Spinal cord (tissue), 10 donors: Measurements from ENCODE around the gene POU2F2. TPM values are rescaled to one million over a fixed set of nuclear protein-coding genes. Genes with fewer than 3 reads are reported as not detected.

Experiments used
- DNase-seq, 6 donors: peaks; one replicate each; pipeline versions ENCODE4 v3.0.0 to v3.0.0-alpha.2; 2013 to 2015; ENCODE audit warnings: low spot score in 6 of 6, low read depth in 4 of 6
- H3K27ac ChIP-seq: one replicate; pipeline ENCODE4 v1.5.1; 2013; ENCODE audit warnings: low read depth, low read length, control low read depth
- H3K27me3 ChIP-seq: one replicate; pipeline ENCODE4 v1.6.1; 2013; ENCODE audit warnings: low read length; ENCODE audit not compliant: control insufficient read depth, insufficient read depth
- H3K36me3 ChIP-seq: one replicate; pipeline ENCODE4 v1.6.1; 2013; ENCODE audit warnings: low read length; ENCODE audit not compliant: control insufficient read depth, insufficient read depth
- H3K4me1 ChIP-seq: one replicate; pipeline ENCODE4 v1.6.1; 2013; ENCODE audit warnings: low read length; ENCODE audit not compliant: control insufficient read depth, insufficient read depth
- H3K4me3 ChIP-seq: one replicate; pipeline ENCODE4 v1.5.1; 2013; ENCODE audit warnings: low read depth, low read length, control low read depth
- H3K9me3 ChIP-seq: one replicate; pipeline ENCODE4 v1.6.1; 2013; ENCODE audit warnings: low read length; ENCODE audit not compliant: control insufficient read depth, insufficient read depth
- WGBS: methylation state at CpG from one replicate; pipeline ENCODE4 v1.1.5; 2013; ENCODE audit warnings: missing lambda C conversion rate; ENCODE audit not compliant: insufficient coverage; 5-methylcytosine and 5-hydroxymethylcytosine counted together
- polyA plus RNA-seq, 2 donors: library from polyadenylated mRNA; unstranded; fragments of 120-200 nt; gene quantifications; one replicate each; pipeline ENCODE4 v1.2.1, GENCODE V29; 2013; ENCODE audit not compliant: insufficient read length in 2 of 2
- total RNA-seq, 2 donors: library from RNA; depleted of rRNA in 1 of 2; stranded (reverse); fragments of 120-200 nt in 1 of 2; fragments of >200 nt in 1 of 2; gene quantifications; one replicate each; pipeline versions ENCODE4 v1.2.3 to v1.2.4, GENCODE V29; 2013 to 2014
- donor health status: healthy.

The POU2F2 gene
- total and polyA plus RNA-seq, 4 donors = 1.2 to 20.6 (median 10.4) TPM

DNA sequence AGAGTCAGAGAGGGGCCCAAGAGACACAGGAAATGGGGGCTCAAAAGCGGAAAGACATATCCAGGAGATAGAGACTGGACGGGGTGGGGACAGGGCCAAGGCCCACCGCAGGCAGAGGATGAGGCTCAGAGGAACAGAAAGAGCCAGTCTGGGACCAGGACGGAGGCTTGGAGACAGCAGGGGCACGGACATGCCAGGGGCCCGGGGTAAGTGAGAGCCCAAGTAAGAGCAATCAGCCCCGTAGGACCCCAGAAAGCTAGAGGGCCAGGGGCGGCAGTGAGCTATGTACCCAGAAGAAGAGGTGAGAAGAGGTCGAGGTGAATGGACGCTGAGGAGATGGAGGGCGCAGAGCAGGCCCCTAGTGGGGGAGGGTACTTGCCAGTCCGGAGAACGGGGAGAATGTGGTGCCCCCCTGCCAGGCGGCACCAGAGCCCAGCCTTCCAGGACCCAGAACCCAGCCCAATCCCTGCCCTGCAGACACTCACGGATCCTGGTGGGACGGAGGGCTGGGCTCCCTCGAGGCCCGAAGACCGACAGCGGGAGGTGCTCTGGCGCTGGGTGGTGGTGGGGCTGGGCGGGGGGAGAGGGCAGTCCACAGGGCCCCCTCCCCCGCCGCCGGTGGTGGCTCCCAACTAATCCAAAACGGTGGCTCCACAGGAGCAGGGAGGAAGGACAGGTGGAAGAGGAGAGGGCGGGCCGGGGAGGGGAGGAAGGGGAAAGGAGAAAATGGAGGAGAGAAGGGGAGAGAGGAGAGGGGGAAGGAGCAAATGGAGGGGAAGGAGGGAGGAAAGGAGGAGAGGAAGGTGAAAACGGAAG lies 63.3 kb downstream of the POU2F2 start:
- Histone ChIP-seq H3K27ac (peak overlapping the region; percentile 67), H3K9me3 (no peaks in the 10 kb centered on the region), H3K36me3 (peaks cover 33% of the 10 kb centered on the region), H3K27me3 (no peaks in the 10 kb centered on the region), H3K4me3 (peak overlapping the region; percentile 56), H3K4me1 (peaks cover 57% of the 10 kb centered on the region)
- 8% methylated on average over 23 of the region's 29 CpGs for WGBS
- peak in 2 of 6 donors; percentile 32 to 36 for DNase-seq

DNA sequence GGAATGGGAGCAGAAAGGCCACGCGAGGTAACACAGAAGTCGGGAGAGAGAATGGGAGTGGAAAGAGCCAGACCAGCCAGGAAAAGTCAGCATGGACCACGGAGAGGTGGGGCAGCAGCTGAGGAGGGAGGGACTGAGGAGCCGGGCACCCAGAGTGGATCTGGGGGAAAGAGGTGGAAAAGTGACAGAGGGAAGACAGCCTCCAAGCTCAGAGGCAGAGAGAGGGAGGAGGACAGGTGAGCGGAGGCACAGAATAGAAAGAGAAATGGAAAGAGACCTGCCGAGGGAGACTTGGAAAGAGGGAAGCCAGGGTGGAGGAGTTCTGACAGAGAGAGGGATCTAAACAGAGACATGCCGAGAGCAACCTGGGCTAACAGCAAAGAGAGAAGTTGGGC lies 63.9 kb downstream of the POU2F2 start:
- no peak overlapping the region for H3K27ac ChIP-seq
- no peaks in the 10 kb centered on the region for H3K9me3 ChIP-seq

DNA sequence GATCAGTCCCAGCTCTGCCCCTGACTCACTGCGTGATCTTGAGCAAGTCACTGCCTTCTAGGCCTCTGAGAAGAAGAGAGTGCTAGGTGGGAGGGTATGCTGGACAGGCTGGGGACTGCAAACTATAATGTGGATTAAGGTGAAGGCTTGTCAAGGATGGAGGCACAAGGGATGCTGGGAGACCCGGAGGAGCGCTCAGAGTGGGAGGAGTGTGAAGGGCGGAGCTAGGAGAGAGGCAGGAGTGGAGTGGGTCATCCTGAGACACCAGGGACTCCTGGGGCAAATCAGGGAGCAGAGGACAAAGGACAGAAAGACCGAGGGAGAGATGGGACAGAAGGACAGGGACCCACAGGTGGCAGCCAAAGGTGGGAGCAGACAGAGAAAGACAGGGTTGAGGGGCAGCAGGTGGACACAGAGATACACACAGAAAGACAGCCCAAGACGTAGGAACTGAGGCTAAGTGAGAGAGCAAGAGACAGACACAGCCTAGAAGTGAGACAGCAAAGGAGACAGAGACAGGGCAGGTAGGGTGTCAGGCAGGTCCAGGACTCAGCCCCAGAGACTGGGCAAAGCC lies 64.8 kb downstream of the POU2F2 start:
- DNase-seq = no peak
- Histone ChIP-seq H3K4me3 (no peak overlapping the region), H3K27me3 (no peaks in the 10 kb centered on the region), H3K36me3 (peaks cover 45% of the 10 kb centered on the region), H3K27ac (no peak overlapping the region), H3K4me1 (peaks cover 57% of the 10 kb centered on the region), H3K9me3 (no peaks in the 10 kb centered on the region)
- 78% methylated on average over 6 of the region's 6 CpGs for WGBS

More for the DNA sequence above, 63.9 kb downstream of the POU2F2 start:
- no peaks in the 10 kb centered on the region for H3K27me3 ChIP-seq
- peak overlapping the region; percentile 56 for H3K4me3 ChIP-seq
- 22% methylated on average over 8 of the region's 8 CpGs for WGBS
- peaks cover 36% of the 10 kb centered on the region for H3K36me3 ChIP-seq
- no peak for DNase-seq
- peaks cover 57% of the 10 kb centered on the region for H3K4me1 ChIP-seq

DNA sequence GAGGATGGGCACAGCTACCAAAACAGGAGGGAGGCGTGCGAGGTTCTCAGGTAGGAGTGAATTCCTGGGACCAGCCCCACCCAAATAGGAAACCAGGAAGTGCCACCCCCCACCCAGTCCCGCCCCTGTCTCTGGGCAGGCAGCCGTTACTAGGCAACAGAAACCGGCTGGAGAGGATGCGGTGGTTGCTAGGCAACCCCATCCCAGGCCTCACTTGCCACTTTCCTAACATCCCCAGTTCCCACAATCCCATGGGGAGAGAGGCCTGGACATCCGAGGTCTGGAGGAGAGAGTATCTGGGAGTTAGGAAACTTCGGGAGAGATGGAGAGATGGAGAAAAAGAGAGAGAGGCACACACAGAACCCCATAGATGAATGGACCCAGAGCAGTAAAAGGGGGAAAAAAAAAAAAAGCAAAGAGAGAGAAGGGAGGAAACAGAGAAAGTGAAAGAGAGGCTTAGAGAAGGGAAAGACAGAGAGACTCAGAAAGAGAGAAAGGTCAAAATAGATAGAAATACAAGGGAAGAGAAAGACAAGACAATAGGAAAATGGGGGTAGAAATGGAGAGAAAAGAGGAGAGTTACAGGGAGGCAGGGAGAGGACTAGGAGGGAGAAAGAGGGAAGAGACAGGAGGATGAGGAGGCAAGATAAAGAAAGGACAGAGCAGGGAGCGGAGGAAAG lies 66.0 kb downstream of the POU2F2 start:
- peaks cover 57% of the 10 kb centered on the region for H3K36me3 ChIP-seq
- H3K9me3 ChIP-seq = no peaks in the 10 kb centered on the region
- H3K4me3 ChIP-seq = no peak overlapping the region
- WGBS = 44% methylated on average over 5 of the region's 9 CpGs
- H3K27me3 ChIP-seq = no peaks in the 10 kb centered on the region
- DNase-seq = peak in 4 of 6 donors; percentile 46 to 89 (median 71)
- H3K27ac ChIP-seq = no peak overlapping the region
- peaks cover 53% of the 10 kb centered on the region for H3K4me1 ChIP-seq

DNA sequence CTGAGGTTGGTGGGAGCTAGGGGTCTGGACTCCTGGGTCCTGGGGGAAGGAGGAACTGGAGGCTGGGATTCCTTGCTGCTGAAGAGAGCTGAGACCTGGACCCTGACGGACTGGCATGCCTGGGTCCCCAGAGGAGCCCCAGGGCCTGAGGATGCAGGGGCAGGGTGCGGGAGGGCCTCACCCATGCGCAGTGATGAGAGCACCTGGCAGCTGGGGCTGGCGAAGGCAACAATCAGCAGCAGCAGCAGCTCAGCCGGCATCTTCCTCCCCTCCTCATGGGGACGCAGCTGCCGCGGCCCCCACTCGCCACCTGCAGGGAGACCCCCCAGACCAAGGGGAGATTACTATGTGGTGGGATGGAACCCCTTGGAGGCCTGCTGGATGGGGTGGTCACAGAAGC lies 66.7 kb downstream of the POU2F2 start:
- Histone ChIP-seq H3K27me3 (no peaks in the 10 kb centered on the region), H3K4me1 (peaks cover 47% of the 10 kb centered on the region), H3K4me3 (no peak overlapping the region), H3K36me3 (peaks cover 61% of the 10 kb centered on the region), H3K27ac (no peak overlapping the region), H3K9me3 (no peaks in the 10 kb centered on the region)
- WGBS = 73% methylated on average over 4 of the region's 9 CpGs
- no peak for DNase-seq

DNA sequence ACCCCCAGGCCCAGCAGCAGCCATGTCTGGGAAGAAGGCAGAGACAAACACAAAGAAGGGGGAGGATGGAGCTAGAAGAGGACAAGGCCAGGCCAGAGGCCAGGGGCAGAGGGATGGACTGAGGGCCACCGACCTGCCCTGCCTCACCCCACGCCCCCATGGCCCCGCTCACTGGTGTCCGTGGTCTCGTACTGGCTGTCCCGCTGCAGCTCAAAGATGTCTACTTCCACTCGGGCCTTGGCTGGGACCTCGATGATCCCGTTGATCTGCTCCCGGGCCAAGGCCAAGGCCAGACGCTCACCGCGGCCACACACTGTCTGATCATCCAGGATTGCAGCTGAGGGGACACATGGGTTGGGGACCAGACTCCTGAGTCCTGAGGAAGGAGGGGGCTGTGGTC lies 67.2 kb downstream of the POU2F2 start:
- DNase-seq = no peak
- peaks cover 66% of the 10 kb centered on the region for H3K36me3 ChIP-seq

DNA sequence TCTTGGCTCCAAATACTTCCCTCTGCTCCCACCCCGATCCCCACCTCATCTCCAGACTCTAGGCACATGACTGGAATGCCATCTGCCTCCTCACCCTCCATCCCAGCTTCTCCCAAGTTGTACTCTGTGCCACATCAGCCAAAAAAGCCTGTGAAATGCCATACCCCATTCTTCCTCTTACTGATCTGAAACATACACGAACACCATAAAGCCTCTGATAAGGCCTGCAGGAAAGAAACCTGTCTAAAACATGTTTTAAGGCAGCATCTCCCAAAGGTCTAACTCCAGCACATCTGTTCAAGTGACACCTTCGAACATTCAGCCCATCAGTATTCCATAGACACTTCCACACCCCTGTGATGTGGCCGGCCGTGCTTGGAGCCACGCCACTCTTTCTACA lies 67.8 kb downstream of the POU2F2 start:
- no peaks in the 10 kb centered on the region for H3K27me3 ChIP-seq
- H3K9me3 ChIP-seq = no peaks in the 10 kb centered on the region
- WGBS = 92% methylated on average over 6 of the region's 6 CpGs
- peaks cover 72% of the 10 kb centered on the region for H3K36me3 ChIP-seq
- no peak overlapping the region for H3K27ac ChIP-seq
- peaks cover 37% of the 10 kb centered on the region for H3K4me1 ChIP-seq
- H3K4me3 ChIP-seq = no peak overlapping the region
- DNase-seq = no peak

More for the DNA sequence above, 67.2 kb downstream of the POU2F2 start:
- WGBS = 93% methylated on average over 13 of the region's 13 CpGs
- Histone ChIP-seq H3K4me1 (peaks cover 42% of the 10 kb centered on the region), H3K9me3 (no peaks in the 10 kb centered on the region), H3K27me3 (no peaks in the 10 kb centered on the region), H3K4me3 (no peak overlapping the region), H3K27ac (no peak overlapping the region)

DNA sequence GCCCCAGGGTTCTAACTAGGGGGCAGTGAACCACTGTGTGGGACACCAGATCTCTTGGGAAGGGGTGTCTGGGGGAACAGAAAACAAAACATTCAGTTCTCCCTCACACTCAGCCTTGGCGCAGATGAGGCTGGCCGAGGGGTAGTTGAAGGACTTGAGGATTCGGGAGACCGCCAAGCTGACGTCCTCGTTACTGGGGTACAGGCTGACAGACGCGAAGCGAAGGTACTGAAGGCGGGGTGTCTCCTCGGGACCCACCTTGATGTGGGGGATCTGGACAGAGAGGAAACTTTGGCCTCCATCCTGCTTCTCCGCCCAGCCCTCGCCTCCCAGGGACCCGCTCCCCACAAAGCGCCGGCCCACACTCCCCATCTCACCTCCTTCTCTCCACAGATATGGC lies 69.9 kb downstream of the POU2F2 start:
- WGBS = 94% methylated on average over 7 of the region's 16 CpGs
- H3K9me3 ChIP-seq = no peaks in the 10 kb centered on the region
- no peaks in the 10 kb centered on the region for H3K27me3 ChIP-seq
- H3K4me3 ChIP-seq = no peak overlapping the region
- no peak overlapping the region for H3K27ac ChIP-seq
- H3K4me1 ChIP-seq = peaks cover 17% of the 10 kb centered on the region
- DNase-seq = no peak
- H3K36me3 ChIP-seq = peaks cover 88% of the 10 kb centered on the region

DNA sequence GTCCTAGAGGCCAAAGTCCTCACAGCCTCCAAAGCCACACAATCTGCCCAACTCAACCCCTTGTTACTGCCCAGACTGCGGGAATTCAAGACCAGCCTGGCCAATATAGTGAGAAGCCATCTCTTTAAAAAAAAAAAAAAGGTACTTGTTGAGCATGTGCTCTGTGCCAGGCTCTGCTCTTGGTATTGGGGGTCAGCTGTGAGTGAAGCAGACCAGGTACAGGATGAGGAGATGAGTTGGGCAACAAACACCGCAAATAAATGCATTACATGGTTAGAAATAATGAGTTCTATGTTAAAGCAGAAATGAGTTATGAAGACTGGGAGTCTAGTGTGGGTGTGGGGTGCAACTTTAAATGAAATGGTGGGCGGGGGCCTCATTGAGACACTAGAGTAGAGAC lies 72.1 kb downstream of the POU2F2 start:
- H3K4me3 ChIP-seq = no peak overlapping the region
- 92% methylated on average over 2 of the region's 3 CpGs for WGBS
- H3K27me3 ChIP-seq = no peaks in the 10 kb centered on the region
- no peaks in the 10 kb centered on the region for H3K4me1 ChIP-seq
- no peak for DNase-seq
- peaks cover 92% of the 10 kb centered on the region for H3K36me3 ChIP-seq
- no peak overlapping the region for H3K27ac ChIP-seq
- no peaks in the 10 kb centered on the region for H3K9me3 ChIP-seq
